Panc1 (cell line): ENCODE measurements around the gene NDUFA1. TPM values are rescaled to one million over a fixed set of nuclear protein-coding genes. Genes with fewer than 3 reads are reported as not detected.

Source experiments
- ATAC-seq: fragments of 200-7000 bp; cut with Tn5 transposase; 2 replicates; pipeline ENCODE4 v1.9.1; 2020; ENCODE audit warnings: mild to moderate bottlenecking, moderate library complexity
- BruUV-seq: library from RNA; stranded (reverse); fragments of 400-500 nt; replicated peaks from 2 replicates; lab custom pipeline; 2021; lab: Mats Ljungman, UMichigan
- CTCF ChIA-PET: fragments of 300-600 bp; sonication (Branson Sonifier 250); formaldehyde crosslinking; loops from one replicate; lab custom pipeline; 2022; ENCODE audit warnings: antibody characterized with exemption; lab: Charles Lee
- POLR2A ChIA-PET: fragments of 300-600 bp; sonication (Branson Sonifier 250); formaldehyde crosslinking; loops from one replicate; lab custom pipeline; 2022; ENCODE audit warnings: antibody characterized with exemption; lab: Charles Lee
- DNase-seq: peaks from one replicate; pipeline ENCODE4 v3.0.0-alpha.2; 2010; ENCODE audit warnings: low read depth, low spot score
- H3K27ac ChIP-seq: 2 replicates; pipeline ENCODE4 v1.5.1; 2011; ENCODE audit warnings: mild to moderate bottlenecking, low read length, inconsistent platforms
- H3K27me3 ChIP-seq: fragments of 200-500 bp; sonication (Bioruptor generic); 2 replicates; pipeline ENCODE4 v1.6.0; 2014; ENCODE audit warnings: low read length, inconsistent platforms; ENCODE audit not compliant: control insufficient read depth, insufficient read depth
- H3K36me3 ChIP-seq: fragments of 200-500 bp; sonication (Bioruptor generic); 2 replicates; pipeline ENCODE4 v1.5.1; 2014; ENCODE audit warnings: inconsistent platforms, mild to moderate bottlenecking, low read length, moderate library complexity; ENCODE audit not compliant: control insufficient read depth, insufficient read depth
- H3K4me1 ChIP-seq: 2 replicates; pipeline ENCODE4 v1.5.1; 2011; ENCODE audit warnings: inconsistent platforms, mild to moderate bottlenecking, low read length, moderate library complexity; ENCODE audit not compliant: control insufficient read depth, insufficient read depth
- H3K4me3 ChIP-seq, 2 experiments: 2 replicates each; pipeline ENCODE4 v1.5.1; 2011 to 2012; ENCODE audit warnings: low read depth in 2 of 2, low read length in 2 of 2, mild to moderate bottlenecking in 2 of 2, inconsistent platforms in 1 of 2, moderate library complexity in 1 of 2
- H3K9me3 ChIP-seq: fragments of 200-500 bp; sonication (Bioruptor generic); 2 replicates; pipeline ENCODE4 v1.5.1; 2014; ENCODE audit warnings: low read depth, mild to moderate bottlenecking, inconsistent platforms, low read length, moderate library complexity; ENCODE audit not compliant: control insufficient read depth, insufficient read depth
- CTCF ChIP-seq: fragments of 450-650 bp; IDR thresholded peaks from 2 replicates; pipeline ENCODE4 v1.5.1; 2017; ENCODE audit warnings: mild to moderate bottlenecking
- POLR2AphosphoS5 ChIP-seq: IDR thresholded peaks from 2 replicates; pipeline ENCODE4 v1.6.1; 2012; ENCODE audit warnings: mild to moderate bottlenecking, low read depth, low read length, moderate library complexity
- SIN3A ChIP-seq: IDR thresholded peaks from 2 replicates; pipeline ENCODE4 v1.6.1; 2012; ENCODE audit warnings: low read depth, mild to moderate bottlenecking, low read length, moderate library complexity, borderline replicate concordance; ENCODE audit not compliant: insufficient read depth
- TCF7L2 ChIP-seq: IDR thresholded peaks from 2 replicates; pipeline ENCODE4 v1.6.1; 2011; ENCODE audit warnings: mild to moderate bottlenecking, low read depth, low read length, inconsistent platforms
- in situ Hi-C: cut with HindIII; loops from 2 replicates; pipeline ENCODE4 v1.10.0; 2016; ENCODE audit warnings: low sequenced_read_pairs, low pct_unique_long_range_greater_than_20kb
- intact Hi-C: fragments of 100-400 bp; cut with micrococcal nuclease; formaldehyde crosslinking; loops from one replicate; pipeline ENCODE4 v1.10.0; 2022; ENCODE audit not compliant: unreplicated experiment
- total RNA-seq: library from RNA; stranded (reverse); gene quantifications from one replicate; pipeline ENCODE4 v1.2.1, GENCODE V29; 2021; ENCODE audit not compliant: unreplicated experiment
- TF ChIP-seq, protein P1 (sequence below), 2 experiments: IDR thresholded peaks; 2 replicates each; pipeline ENCODE4 v1.6.1; 2011 to 2012; ENCODE audit warnings: low read depth in 2 of 2, control low read depth in 1 of 2, low read length in 1 of 2, mild to moderate bottlenecking in 1 of 2, moderate library complexity in 1 of 2; ENCODE audit not compliant: insufficient read depth in 1 of 2

NDUFA1 gene
- total RNA-seq, 1 experiment from 2014 or later, result 252 TPM

DNA sequence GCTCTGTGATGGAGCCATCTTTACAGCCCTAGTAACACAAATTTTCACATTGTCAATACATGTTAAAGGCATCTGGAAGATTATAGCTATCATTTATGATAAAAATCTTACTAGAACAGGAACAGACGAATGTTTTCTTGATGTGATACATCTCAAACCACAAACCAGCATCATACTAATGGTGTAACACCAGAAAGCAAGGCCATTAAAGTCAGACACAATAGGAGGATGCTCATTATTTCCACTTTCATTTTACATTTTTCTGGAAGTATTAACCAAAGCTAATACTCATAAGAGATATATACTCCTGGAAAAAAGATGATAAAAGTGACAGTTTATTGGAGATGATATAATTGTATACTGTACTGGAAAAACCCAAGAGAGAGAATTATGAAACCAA is 29.3 kb downstream of the NDUFA1 start:
- intact Hi-C loops (no loop called here), in situ Hi-C loops (no loop called here)
- H3K36me3 ChIP-seq, result no peaks in the 10 kb centered on the region
- no peaks in the 10 kb centered on the region for H3K4me1 ChIP-seq
- no peaks in the 10 kb centered on the region for H3K27me3 ChIP-seq
- H3K9me3 ChIP-seq, result no peaks in the 10 kb centered on the region
- no peak overlapping the region for H3K4me3 ChIP-seq
- DNase-seq (no peak), ATAC-seq (no peak)
- no TSS peak for BruUV-seq
- H3K27ac ChIP-seq, result no peak overlapping the region
- CTCF ChIA-PET, result interaction anchor here (0.7 kb wide), 1 partner anchor 43 kb away, joined by 3 read pairs; no protein-coding TSS in a partner anchor
- POLR2A ChIA-PET, result interaction anchor here (0.6 kb wide), 1 partner anchor 27 kb away, joined by 13 read pairs; no protein-coding TSS in a partner anchor
- no peak for TF ChIP-seq CTCF
- no peak for TF ChIP-seq SIN3A
- TF ChIP-seq TCF7L2, result no peak
- TF ChIP-seq, protein P1, sequence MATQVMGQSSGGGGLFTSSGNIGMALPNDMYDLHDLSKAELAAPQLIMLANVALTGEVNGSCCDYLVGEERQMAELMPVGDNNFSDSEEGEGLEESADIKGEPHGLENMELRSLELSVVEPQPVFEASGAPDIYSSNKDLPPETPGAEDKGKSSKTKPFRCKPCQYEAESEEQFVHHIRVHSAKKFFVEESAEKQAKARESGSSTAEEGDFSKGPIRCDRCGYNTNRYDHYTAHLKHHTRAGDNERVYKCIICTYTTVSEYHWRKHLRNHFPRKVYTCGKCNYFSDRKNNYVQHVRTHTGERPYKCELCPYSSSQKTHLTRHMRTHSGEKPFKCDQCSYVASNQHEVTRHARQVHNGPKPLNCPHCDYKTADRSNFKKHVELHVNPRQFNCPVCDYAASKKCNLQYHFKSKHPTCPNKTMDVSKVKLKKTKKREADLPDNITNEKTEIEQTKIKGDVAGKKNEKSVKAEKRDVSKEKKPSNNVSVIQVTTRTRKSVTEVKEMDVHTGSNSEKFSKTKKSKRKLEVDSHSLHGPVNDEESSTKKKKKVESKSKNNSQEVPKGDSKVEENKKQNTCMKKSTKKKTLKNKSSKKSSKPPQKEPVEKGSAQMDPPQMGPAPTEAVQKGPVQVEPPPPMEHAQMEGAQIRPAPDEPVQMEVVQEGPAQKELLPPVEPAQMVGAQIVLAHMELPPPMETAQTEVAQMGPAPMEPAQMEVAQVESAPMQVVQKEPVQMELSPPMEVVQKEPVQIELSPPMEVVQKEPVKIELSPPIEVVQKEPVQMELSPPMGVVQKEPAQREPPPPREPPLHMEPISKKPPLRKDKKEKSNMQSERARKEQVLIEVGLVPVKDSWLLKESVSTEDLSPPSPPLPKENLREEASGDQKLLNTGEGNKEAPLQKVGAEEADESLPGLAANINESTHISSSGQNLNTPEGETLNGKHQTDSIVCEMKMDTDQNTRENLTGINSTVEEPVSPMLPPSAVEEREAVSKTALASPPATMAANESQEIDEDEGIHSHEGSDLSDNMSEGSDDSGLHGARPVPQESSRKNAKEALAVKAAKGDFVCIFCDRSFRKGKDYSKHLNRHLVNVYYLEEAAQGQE (IDR thresholded peaks at IDR 0.05; ENCODE audit: insufficient read depth in 1 of 2, low read depth in 2 of 2, low read length in 1 of 2), result no peak
- TF ChIP-seq POLR2AphosphoS5, result no peak

- Histone ChIP-seq H3K4me1 (no peaks in the 10 kb centered on the region), H3K36me3 (no peaks in the 10 kb centered on the region), H3K9me3 (no peaks in the 10 kb centered on the region), H3K27ac (no peak overlapping the region), H3K4me3 (no peak overlapping the region), H3K27me3 (no peaks in the 10 kb centered on the region)
- TF ChIP-seq POLR2AphosphoS5 (no peak), SIN3A (no peak), CTCF (no peak), TCF7L2 (no peak)
- TF ChIP-seq, protein P1 (IDR thresholded peaks at IDR 0.05; ENCODE audit: insufficient read depth in 1 of 2, low read depth in 2 of 2, low read length in 1 of 2), result no peak
- in situ Hi-C loops (no loop called here), intact Hi-C loops (no loop called here)
- DNase-seq (no peak), ATAC-seq (no peak)
- ChIA-PET CTCF (interaction anchor here (0.7 kb wide), 1 partner anchor 297 kb away, joined by 4 read pairs; no protein-coding TSS in a partner anchor), POLR2A (no interaction called here)
- BruUV-seq, result no TSS peak
These were observed 44.7 kb downstream of the NDUFA1 start for GRCh38 chrX:119916310-119916709.
